NCI-H2107 (cell line): ENCODE measurements around the gene XIRP2.

ENCODE experiments used
- DNase-seq: peaks from one replicate; lab custom pipeline; 2025; lab: John Stamatoyannopoulos, UW

The XIRP2 gene

GRCh38 chr2:167135706-167136105 lies 247.4 kb downstream of the XIRP2 start:
- no peak for DNase-seq

GRCh38 chr2:167136879-167137596 lies 248.8 kb downstream of the XIRP2 start:
- DNase-seq: no peak

- DNase-seq: no peak
Measured at GRCh38 chr2:167140330-167140729, 252.1 kb downstream of the XIRP2 start.

GRCh38 chr2:167140767-167141166 lies 252.5 kb downstream of the XIRP2 start:
- DNase-seq: no peak

- no peak for DNase-seq
Measured at GRCh38 chr2:167142554-167142953, 254.3 kb downstream of the XIRP2 start.

GRCh38 chr2:167144179-167144898 lies 256.1 kb downstream of the XIRP2 start:
- DNase-seq: no peak

- DNase-seq: no peak
Measured at GRCh38 chr2:167147271-167147941, 259.1 kb downstream of the XIRP2 start.

- no peak for DNase-seq
Measured at GRCh38 chr2:167151894-167152293, 263.6 kb downstream of the XIRP2 start.

GRCh38 chr2:167157523-167157922 lies 269.2 kb downstream of the XIRP2 start:
- no peak for DNase-seq

- DNase-seq: no peak
Measured at GRCh38 chr2:167177196-167177595, 288.9 kb downstream of the XIRP2 start.

- DNase-seq: no peak
Measured at GRCh38 chr2:167181134-167181533, 292.9 kb downstream of the XIRP2 start.

- no peak for DNase-seq
Measured at GRCh38 chr2:167181688-167182087, 293.4 kb downstream of the XIRP2 start.

GRCh38 chr2:167182403-167182802 lies 294.1 kb downstream of the XIRP2 start:
- DNase-seq: no peak

- DNase-seq: no peak
Measured at GRCh38 chr2:167183931-167184330, 295.7 kb downstream of the XIRP2 start.

- no peak for DNase-seq
Measured at GRCh38 chr2:167186465-167186864, 298.2 kb downstream of the XIRP2 start.

- no peak for DNase-seq
Measured at GRCh38 chr2:167187049-167187727, 298.9 kb downstream of the XIRP2 start.

GRCh38 chr2:167187978-167188967 lies 300.0 kb downstream of the XIRP2 start:
- no peak for DNase-seq

GRCh38 chr2:167190053-167190452 lies 301.8 kb downstream of the XIRP2 start:
- no peak for DNase-seq

GRCh38 chr2:167191588-167191987 lies 303.3 kb downstream of the XIRP2 start:
- no peak for DNase-seq

GRCh38 chr2:167192833-167193232 lies 304.6 kb downstream of the XIRP2 start:
- DNase-seq: no peak
